ENCODE data around the gene THOC5. TPM values are rescaled to one million over a fixed set of nuclear protein-coding genes. Genes with fewer than 3 reads are reported as not detected.
A peak's percentile ranks its signal among the peaks of the same experiment; 100 is the strongest.
"Not testable (repeated sequence)": the region's sequence is repeated elsewhere in the genome, so short reads cannot be mapped to it uniquely, and the experiment has no call there.

The THOC5 gene
- 10 to 100 TPM; 11.9 to 17.4 (median 14.1) TPM for total RNA-seq
- long read RNA-seq, full-length matches to known transcripts, result 2 of 4 reads
- long read RNA-seq, partial matches to known transcripts, result 1 of 4 reads
- long read RNA-seq, other reads (novel, unspliced or antisense), result 1 of 4 reads

GRCh38 chr22:29553351-29554224, at the start of gene THOC5:
Gene THOC5 (minus strand): TSS chr22:29553757. CDS start chr22:29549147, 4,610 bp downstream.
- intact Hi-C loops (cut with DNase I), result no loop called here
- WGBS (ENCODE audit: insufficient coverage, low coverage, low lambda C conversion rate, missing lambda C conversion rate), result 1% methylated on average over 27 of the region's 44 CpGs

GRCh38 chr22:29598684-29599020, 45.1 kb upstream of the THOC5 start:
- DNase-seq, result no peak
- intact Hi-C loops (cut with DNase I), result no loop called here
- Histone ChIP-seq H3K27me3 (no peaks in the 10 kb centered on the region), H3K4me1 (no peaks in the 10 kb centered on the region), H3K36me3 (no peaks in the 10 kb centered on the region), H3K4me3 (no peak overlapping the region), H3K9me3 (no peaks in the 10 kb centered on the region), H3K27ac (no peak overlapping the region)
- WGBS (ENCODE audit: insufficient coverage, low coverage, low lambda C conversion rate, missing lambda C conversion rate), result no CpG with 5 or more reads among the region's 3 CpGs
- no peak for ATAC-seq
- TF ChIP-seq CTCF (IDR thresholded peaks at IDR 0.05), result no peak
- TF ChIP-seq POLR2A (IDR thresholded peaks at IDR 0.05), result no peak

More at GRCh38 chr22:29553351-29554224, at the start of gene THOC5:
- Histone ChIP-seq H3K4me3 (peak within 1 kb of the TSS; percentile 71 to 77 (median 75)), H3K27me3 (no peaks in the 10 kb centered on the region), H3K9me3 (no peaks in the 10 kb centered on the region), H3K4me1 (peaks cover 0 to 22% (median 9%) of the 10 kb centered on the region in 4 donors), H3K36me3 (peaks cover 0 to 35% (median 13%) of the 10 kb centered on the region in 4 donors), H3K27ac (peak within 1 kb of the TSS; percentile 79 to 87 (median 85))
- ATAC-seq, result peak; percentile 92 to 96 (median 94)
- DNase-seq, result peak; percentile 94 to 96 (median 95)
- TF ChIP-seq CTCF (IDR thresholded peaks at IDR 0.05) (peak; percentile 45 to 72 (median 67)), POLR2A (IDR thresholded peaks at IDR 0.05) (peak; percentile 53)

DNA sequence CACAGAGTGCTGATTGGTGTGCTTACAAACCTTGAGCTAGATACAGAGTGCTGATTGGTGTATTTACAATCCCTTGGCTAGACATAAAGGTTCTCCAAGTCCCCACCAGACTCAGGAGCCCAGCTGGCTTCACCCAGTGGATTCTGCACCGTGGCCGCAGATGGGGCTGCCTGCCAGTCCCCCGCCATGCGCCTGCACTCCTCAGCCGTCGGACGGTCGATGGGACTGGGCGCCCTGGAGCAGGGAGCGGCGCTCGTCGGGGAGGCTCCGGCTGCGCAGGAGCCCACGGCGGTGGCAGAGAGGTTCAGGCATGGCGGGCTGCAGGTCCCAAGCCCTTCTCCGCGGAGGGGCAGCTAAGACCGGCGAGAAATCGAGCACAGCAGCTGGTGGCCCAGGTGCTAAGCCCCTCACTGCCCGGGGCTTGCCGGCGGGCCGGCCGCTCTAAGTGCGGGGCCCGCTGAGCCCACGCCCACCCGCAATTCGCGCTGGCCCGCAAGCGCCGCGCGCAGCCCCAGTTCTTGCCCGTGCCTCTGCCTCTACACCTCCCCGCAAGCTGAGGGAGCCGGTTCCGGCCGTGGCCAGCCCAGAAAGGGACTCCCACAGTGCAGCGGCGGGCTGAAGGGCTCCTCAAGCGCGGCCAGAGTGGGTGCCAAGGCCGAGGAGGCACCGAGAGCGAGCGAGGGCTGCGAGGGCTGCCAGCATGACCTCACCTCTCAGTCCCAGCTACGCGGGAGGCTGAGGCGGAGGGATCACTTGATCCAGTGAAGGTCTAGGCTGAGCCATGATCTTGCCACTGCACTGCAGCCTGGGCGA, 44.5 kb upstream of the THOC5 start:
- H3K27ac ChIP-seq; intact Hi-C loops (cut with DNase I); H3K9me3 ChIP-seq; DNase-seq; H3K4me1 ChIP-seq; H3K36me3 ChIP-seq; ATAC-seq; H3K27me3 ChIP-seq; H3K4me3 ChIP-seq: not testable (repeated sequence)
- 87% methylated on average over 8 of the region's 57 CpGs for WGBS (ENCODE audit: insufficient coverage, low coverage, low lambda C conversion rate, missing lambda C conversion rate)

DNA sequence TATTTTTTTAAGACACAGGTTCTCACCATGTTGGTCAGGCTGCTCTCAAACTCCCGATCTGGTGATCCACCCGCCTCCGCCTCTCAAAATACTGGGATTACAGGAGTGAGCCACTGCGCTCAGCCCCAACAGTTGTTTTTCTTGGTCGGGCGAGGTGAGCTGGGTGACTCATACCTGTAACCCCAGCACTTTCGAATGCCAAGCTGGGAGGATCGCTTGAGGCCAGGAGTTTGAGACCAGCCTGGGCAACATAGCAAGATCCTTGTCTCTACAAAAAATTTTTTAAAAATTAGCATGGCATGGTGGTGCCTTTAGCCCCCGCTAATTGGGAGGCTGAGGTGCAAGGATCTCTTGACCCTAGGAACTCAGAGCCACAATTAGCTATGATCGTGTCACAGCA, 42.9 kb upstream of the THOC5 start:
- Histone ChIP-seq H3K9me3 (no peaks in the 10 kb centered on the region), H3K27me3 (no peaks in the 10 kb centered on the region), H3K27ac (no peak overlapping the region), H3K4me1 (no peaks in the 10 kb centered on the region), H3K36me3 (no peaks in the 10 kb centered on the region), H3K4me3 (no peak overlapping the region)
- ATAC-seq (no peak), DNase-seq (no peak)
- intact Hi-C loops (cut with DNase I), result no loop called here
- TF ChIP-seq POLR2A (IDR thresholded peaks at IDR 0.05) (no peak), CTCF (IDR thresholded peaks at IDR 0.05) (no peak)
- 80% methylated on average over 8 of the region's 10 CpGs for WGBS (ENCODE audit: insufficient coverage, low coverage, low lambda C conversion rate, missing lambda C conversion rate)

DNA sequence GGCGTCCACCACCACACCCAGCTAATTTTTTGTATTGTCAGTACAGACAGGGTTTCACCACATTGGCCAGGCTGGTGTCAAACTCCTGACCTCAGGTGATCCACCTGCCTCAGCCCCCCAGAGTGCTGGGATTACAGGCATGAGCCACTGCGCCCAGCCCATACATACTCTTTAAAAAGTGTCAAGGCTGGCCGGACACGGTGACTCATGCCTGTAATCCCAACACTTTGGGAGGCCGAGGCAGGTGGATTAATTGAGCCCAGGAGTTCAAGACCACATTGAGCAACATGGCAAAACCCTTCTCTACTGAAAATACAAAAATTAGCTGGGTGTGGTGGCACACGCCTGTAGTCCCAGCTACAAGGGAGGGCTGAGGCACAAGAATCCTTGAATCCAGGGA, 40.9 kb upstream of the THOC5 start:
- DNase-seq; H3K27me3 ChIP-seq; intact Hi-C loops (cut with DNase I); H3K36me3 ChIP-seq; H3K27ac ChIP-seq; ATAC-seq; H3K9me3 ChIP-seq; H3K4me3 ChIP-seq; H3K4me1 ChIP-seq: not testable (repeated sequence)
- 74% methylated on average over 6 of the region's 6 CpGs for WGBS (ENCODE audit: insufficient coverage, low coverage, low lambda C conversion rate, missing lambda C conversion rate)
